Measurements from ENCODE around the gene HSPB6.

Gene HSPB6

GRCh38 chr19:35710784-35711723 is 45.8 kb downstream of the HSPB6 start:
- in situ Hi-C loops (cut with MboI; ENCODE audit: low pct_unique_long_range_greater_than_20kb, low sequenced_read_pairs, unreplicated experiment) = no loop called here
- no peak for DNase-seq (ENCODE audit: low spot score)

GRCh38 chr19:35708391-35708790 is 48.4 kb downstream of the HSPB6 start:
- in situ Hi-C loops (cut with MboI; ENCODE audit: low pct_unique_long_range_greater_than_20kb, low sequenced_read_pairs, unreplicated experiment) = no loop called here
- DNase-seq (ENCODE audit: low spot score) = no peak
- TF ChIP-seq, protein P1, sequence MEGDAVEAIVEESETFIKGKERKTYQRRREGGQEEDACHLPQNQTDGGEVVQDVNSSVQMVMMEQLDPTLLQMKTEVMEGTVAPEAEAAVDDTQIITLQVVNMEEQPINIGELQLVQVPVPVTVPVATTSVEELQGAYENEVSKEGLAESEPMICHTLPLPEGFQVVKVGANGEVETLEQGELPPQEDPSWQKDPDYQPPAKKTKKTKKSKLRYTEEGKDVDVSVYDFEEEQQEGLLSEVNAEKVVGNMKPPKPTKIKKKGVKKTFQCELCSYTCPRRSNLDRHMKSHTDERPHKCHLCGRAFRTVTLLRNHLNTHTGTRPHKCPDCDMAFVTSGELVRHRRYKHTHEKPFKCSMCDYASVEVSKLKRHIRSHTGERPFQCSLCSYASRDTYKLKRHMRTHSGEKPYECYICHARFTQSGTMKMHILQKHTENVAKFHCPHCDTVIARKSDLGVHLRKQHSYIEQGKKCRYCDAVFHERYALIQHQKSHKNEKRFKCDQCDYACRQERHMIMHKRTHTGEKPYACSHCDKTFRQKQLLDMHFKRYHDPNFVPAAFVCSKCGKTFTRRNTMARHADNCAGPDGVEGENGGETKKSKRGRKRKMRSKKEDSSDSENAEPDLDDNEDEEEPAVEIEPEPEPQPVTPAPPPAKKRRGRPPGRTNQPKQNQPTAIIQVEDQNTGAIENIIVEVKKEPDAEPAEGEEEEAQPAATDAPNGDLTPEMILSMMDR (IDR thresholded peaks at IDR 0.05; ENCODE audit: extremely low read depth, insufficient read depth, missing control alignments) = no peak

More at GRCh38 chr19:35710784-35711723, 45.8 kb downstream of the HSPB6 start:
- TF ChIP-seq, protein P1 (IDR thresholded peaks at IDR 0.05; ENCODE audit: extremely low read depth, insufficient read depth, missing control alignments) = no peak
